IgD-negative memory B cell (primary cell): ENCODE results near the gene CLCF1. TPM values are rescaled to one million over a fixed set of nuclear protein-coding genes. Genes with fewer than 3 reads are reported as not detected.

ENCODE experiments used
- H3K27ac Mint-ChIP-seq, 3 donors: one replicate each; pipeline ENCODE4 v1.8.0; 2020 to 2022; ENCODE audit warnings: mild to moderate bottlenecking in 3 of 3, mixed read lengths in 3 of 3, moderate library complexity in 1 of 3
- H3K27me3 Mint-ChIP-seq: one replicate; pipeline ENCODE4 v1.8.0; 2021; ENCODE audit warnings: mixed read lengths
- H3K36me3 Mint-ChIP-seq: one replicate; pipeline ENCODE4 v1.8.0; 2020; ENCODE audit warnings: mild to moderate bottlenecking, mixed read lengths
- H3K4me1 Mint-ChIP-seq, 3 donors: one replicate each; pipeline ENCODE4 v1.8.0; 2020 to 2022; ENCODE audit warnings: mixed read lengths in 3 of 3, mild to moderate bottlenecking in 1 of 3
- H3K4me3 Mint-ChIP-seq, 4 donors: one replicate each; pipeline ENCODE4 v1.8.0; 2020 to 2022; ENCODE audit warnings: mild to moderate bottlenecking in 4 of 4, mixed read lengths in 4 of 4, moderate library complexity in 3 of 4
- H3K9me3 Mint-ChIP-seq, 3 donors: one replicate each; pipeline ENCODE4 v1.8.0; 2020 to 2021; ENCODE audit warnings: mixed read lengths in 3 of 3, mild to moderate bottlenecking in 1 of 3
- polyA plus RNA-seq: library from polyadenylated mRNA; unstranded; fragments of 300-500 nt; fragmentation: Illumina TruSeq; gene quantifications from one replicate; pipeline ENCODE4 v1.2.3, GENCODE V29; 2021

The CLCF1 gene
- polyA plus RNA-seq, 1 donor from 2014 or later = 5.1 TPM

- peaks cover 3% of the 10 kb centered on the region for H3K27me3 Mint-ChIP-seq
- H3K4me1 Mint-ChIP-seq = peaks cover 59 to 60% (median 60%) of the 10 kb centered on the region in 3 donors
- H3K9me3 Mint-ChIP-seq = no peaks in the 10 kb centered on the region
- peak overlapping the region; percentile 68 to 100 (median 82) for H3K27ac Mint-ChIP-seq
- H3K4me3 Mint-ChIP-seq = peak overlapping the region in 3 of 4 donors; percentile 78 to 94 (median 84)
- H3K36me3 Mint-ChIP-seq = peaks cover 4% of the 10 kb centered on the region
Observed at GRCh38 chr11:67412495-67413179, 39.2 kb upstream of the CLCF1 start.

GRCh38 chr11:67411785-67412152, 38.4 kb upstream of the CLCF1 start:
- H3K36me3 Mint-ChIP-seq = peaks cover 9% of the 10 kb centered on the region
- H3K4me3 Mint-ChIP-seq = peak overlapping the region in 3 of 4 donors; percentile 80 to 100 (median 87)
- peak overlapping the region in 1 of 3 donors; percentile 100 for H3K27ac Mint-ChIP-seq
- H3K4me1 Mint-ChIP-seq = peaks cover 61 to 65% (median 63%) of the 10 kb centered on the region in 3 donors
- peaks cover 3% of the 10 kb centered on the region for H3K27me3 Mint-ChIP-seq
- no peaks in the 10 kb centered on the region for H3K9me3 Mint-ChIP-seq

GRCh38 chr11:67410984-67411784, 37.8 kb upstream of the CLCF1 start:
- Mint-ChIP-seq H3K27me3 (peaks cover 3% of the 10 kb centered on the region), H3K36me3 (peaks cover 9% of the 10 kb centered on the region), H3K9me3 (no peaks in the 10 kb centered on the region), H3K4me1 (peaks cover 57 to 62% (median 58%) of the 10 kb centered on the region in 3 donors), H3K4me3 (peak overlapping the region; percentile 30 to 100 (median 88)), H3K27ac (peak overlapping the region; percentile 80 to 100 (median 96))

- Mint-ChIP-seq H3K27me3 (peaks cover 3% of the 10 kb centered on the region), H3K36me3 (peaks cover 9% of the 10 kb centered on the region), H3K27ac (peak overlapping the region; percentile 93 to 100 (median 96)), H3K9me3 (no peaks in the 10 kb centered on the region), H3K4me1 (peaks cover 56 to 62% (median 59%) of the 10 kb centered on the region in 3 donors), H3K4me3 (peak overlapping the region; percentile 90 to 100 (median 94))
Observed at GRCh38 chr11:67410369-67410831, 37.0 kb upstream of the CLCF1 start.

- Mint-ChIP-seq H3K4me1 (peaks cover 56 to 63% (median 59%) of the 10 kb centered on the region in 3 donors), H3K27me3 (peaks cover 3% of the 10 kb centered on the region), H3K9me3 (no peaks in the 10 kb centered on the region), H3K27ac (peak overlapping the region; percentile 96 to 100 (median 96)), H3K36me3 (peaks cover 9% of the 10 kb centered on the region), H3K4me3 (peak overlapping the region; percentile 90 to 100 (median 94))
Observed at GRCh38 chr11:67409781-67410368, 36.5 kb upstream of the CLCF1 start.

GRCh38 chr11:67409261-67409666, 35.9 kb upstream of the CLCF1 start:
- Mint-ChIP-seq H3K9me3 (no peaks in the 10 kb centered on the region), H3K27ac (peak overlapping the region; percentile 96 to 100 (median 96)), H3K4me1 (peaks cover 56 to 63% (median 61%) of the 10 kb centered on the region in 3 donors), H3K36me3 (peaks cover 9% of the 10 kb centered on the region), H3K27me3 (peaks cover 3% of the 10 kb centered on the region), H3K4me3 (peak overlapping the region; percentile 80 to 100 (median 94))

- Mint-ChIP-seq H3K4me1 (peaks cover 56 to 63% (median 63%) of the 10 kb centered on the region in 3 donors), H3K27me3 (peaks cover 3% of the 10 kb centered on the region)
Observed at GRCh38 chr11:67408437-67409200, 35.2 kb upstream of the CLCF1 start.

GRCh38 chr11:67407688-67408163, 34.3 kb upstream of the CLCF1 start:
- Mint-ChIP-seq H3K27ac (peak overlapping the region; percentile 92 to 100 (median 95)), H3K9me3 (no peaks in the 10 kb centered on the region), H3K4me1 (peaks cover 50 to 56% (median 55%) of the 10 kb centered on the region in 3 donors), H3K36me3 (peaks cover 9% of the 10 kb centered on the region), H3K27me3 (peaks cover 2% of the 10 kb centered on the region), H3K4me3 (peak overlapping the region; percentile 77 to 100 (median 96))

More at GRCh38 chr11:67408437-67409200, 35.2 kb upstream of the CLCF1 start:
- no peaks in the 10 kb centered on the region for H3K9me3 Mint-ChIP-seq
- H3K27ac Mint-ChIP-seq = peak overlapping the region; percentile 92 to 100 (median 95)
- peak overlapping the region; percentile 90 to 100 (median 96) for H3K4me3 Mint-ChIP-seq
- H3K36me3 Mint-ChIP-seq = peaks cover 9% of the 10 kb centered on the region

GRCh38 chr11:67406969-67407687, 33.7 kb upstream of the CLCF1 start:
- H3K4me1 Mint-ChIP-seq = peaks cover 49 to 54% (median 49%) of the 10 kb centered on the region in 3 donors
- no peaks in the 10 kb centered on the region for H3K9me3 Mint-ChIP-seq
- no peaks in the 10 kb centered on the region for H3K27me3 Mint-ChIP-seq
- H3K27ac Mint-ChIP-seq = peak overlapping the region in 2 of 3 donors; percentile 95 to 100
- H3K36me3 Mint-ChIP-seq = peaks cover 9% of the 10 kb centered on the region
- peak overlapping the region; percentile 77 to 100 (median 96) for H3K4me3 Mint-ChIP-seq

- H3K9me3 Mint-ChIP-seq = no peaks in the 10 kb centered on the region
- peaks cover 9% of the 10 kb centered on the region for H3K36me3 Mint-ChIP-seq
- H3K27me3 Mint-ChIP-seq = no peaks in the 10 kb centered on the region
- H3K4me3 Mint-ChIP-seq = peak overlapping the region; percentile 77 to 100 (median 98)
- peaks cover 43 to 50% (median 46%) of the 10 kb centered on the region in 3 donors for H3K4me1 Mint-ChIP-seq
- peak overlapping the region; percentile 85 to 100 (median 87) for H3K27ac Mint-ChIP-seq
Observed at GRCh38 chr11:67406420-67406968, 33.1 kb upstream of the CLCF1 start.

GRCh38 chr11:67405688-67406339, 32.4 kb upstream of the CLCF1 start:
- H3K9me3 Mint-ChIP-seq = no peaks in the 10 kb centered on the region

GRCh38 chr11:67405196-67405567, 31.8 kb upstream of the CLCF1 start:
- peak overlapping the region; percentile 91 to 100 (median 96) for H3K4me3 Mint-ChIP-seq
- H3K4me1 Mint-ChIP-seq = peaks cover 37 to 43% (median 39%) of the 10 kb centered on the region in 3 donors
- no peaks in the 10 kb centered on the region for H3K27me3 Mint-ChIP-seq
- peak overlapping the region; percentile 47 to 100 (median 87) for H3K27ac Mint-ChIP-seq
- H3K9me3 Mint-ChIP-seq = no peaks in the 10 kb centered on the region
- peaks cover 9% of the 10 kb centered on the region for H3K36me3 Mint-ChIP-seq

More at GRCh38 chr11:67405688-67406339, 32.4 kb upstream of the CLCF1 start:
- Mint-ChIP-seq H3K27ac (peak overlapping the region; percentile 85 to 100 (median 87)), H3K36me3 (peaks cover 9% of the 10 kb centered on the region), H3K4me3 (peak overlapping the region; percentile 91 to 100 (median 98)), H3K4me1 (peaks cover 38 to 43% (median 41%) of the 10 kb centered on the region in 3 donors), H3K27me3 (no peaks in the 10 kb centered on the region)
